Measurements from ENCODE around the gene TPH2. TPM values are rescaled to one million over a fixed set of nuclear protein-coding genes. Genes with fewer than 3 reads are reported as not detected.

The TPH2 gene
- total RNA-seq, 1 donor = not detected

DNA sequence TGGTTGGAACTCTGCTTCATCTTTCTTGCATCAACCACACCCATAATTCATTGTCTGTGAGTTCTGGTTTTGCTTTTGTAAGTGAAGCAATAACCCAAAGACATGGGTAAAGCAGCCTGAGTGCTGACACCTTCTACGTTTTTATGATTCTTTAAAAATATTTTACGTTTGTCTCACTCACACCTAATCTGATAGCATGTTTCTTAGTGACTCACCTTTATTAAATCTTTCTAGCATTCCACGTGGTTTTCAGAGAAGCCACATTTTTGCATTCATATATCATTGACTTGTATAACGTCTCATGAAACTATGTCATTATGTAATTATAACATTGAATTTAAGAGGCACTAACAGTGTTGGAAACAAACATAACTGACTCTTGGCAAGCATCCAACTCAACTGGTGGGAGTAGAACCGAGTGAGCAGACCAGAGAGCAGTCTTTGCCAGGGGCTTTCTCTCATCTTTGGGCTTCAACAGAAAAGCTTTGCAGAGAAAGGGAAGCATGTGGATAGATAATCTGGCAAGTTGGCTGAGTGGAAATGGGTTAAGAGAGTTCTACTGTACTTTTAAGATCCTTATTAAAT lies 118.8 kb downstream of the TPH2 start:
- no peak for DNase-seq (ENCODE audit: low read depth)
- H3K4me3 ChIP-seq (ENCODE audit: low read depth, low read length) = no peak overlapping the region
- TF ChIP-seq CTCF (IDR thresholded peaks at IDR 0.05; ENCODE audit: insufficient read depth, low read length) = no peak

GRCh38 chr12:72063073-72063472 lies 124.4 kb downstream of the TPH2 start:
- no peak overlapping the region for H3K4me3 ChIP-seq (ENCODE audit: low read depth, low read length)
- TF ChIP-seq CTCF (IDR thresholded peaks at IDR 0.05; ENCODE audit: insufficient read depth, low read length) = no peak
- DNase-seq (ENCODE audit: low read depth) = no peak

DNA sequence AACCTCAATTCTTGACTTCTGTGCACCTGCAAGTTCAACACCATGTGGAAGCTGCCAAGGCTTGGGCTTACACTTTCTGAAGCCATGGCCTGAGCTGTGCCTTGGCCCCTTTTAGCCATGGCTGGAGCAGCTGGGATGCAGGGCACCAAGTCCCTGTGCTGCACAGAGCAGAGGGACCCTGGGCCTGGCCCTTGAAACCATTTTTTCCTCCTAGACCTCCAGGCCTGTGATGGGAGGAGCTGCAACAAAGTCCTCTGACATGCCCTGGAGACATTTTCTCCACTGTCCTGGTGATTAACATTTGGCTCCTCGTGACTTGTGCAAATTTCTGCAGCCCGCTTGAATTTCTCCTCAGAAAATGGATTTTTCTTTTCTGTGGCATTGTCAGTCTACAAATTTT lies 132.4 kb downstream of the TPH2 start:
- no peak overlapping the region for H3K4me3 ChIP-seq (ENCODE audit: low read depth, low read length)
- no peak for TF ChIP-seq CTCF (IDR thresholded peaks at IDR 0.05; ENCODE audit: insufficient read depth, low read length)
- DNase-seq (ENCODE audit: low read depth) = no peak

- DNase-seq (ENCODE audit: low read depth) = no peak
- no peak overlapping the region for H3K4me3 ChIP-seq (ENCODE audit: low read depth, low read length)
- no peak for TF ChIP-seq CTCF (IDR thresholded peaks at IDR 0.05; ENCODE audit: insufficient read depth, low read length)
Measured at GRCh38 chr12:72072592-72073212, 134.1 kb downstream of the TPH2 start.

GRCh38 chr12:72074065-72074464 lies 135.4 kb downstream of the TPH2 start:
- no peak for DNase-seq (ENCODE audit: low read depth)
- TF ChIP-seq CTCF (IDR thresholded peaks at IDR 0.05; ENCODE audit: insufficient read depth, low read length) = no peak
- H3K4me3 ChIP-seq (ENCODE audit: low read depth, low read length) = no peak overlapping the region

- no peak overlapping the region for H3K4me3 ChIP-seq (ENCODE audit: low read depth, low read length)
- no peak for TF ChIP-seq CTCF (IDR thresholded peaks at IDR 0.05; ENCODE audit: insufficient read depth, low read length)
- DNase-seq (ENCODE audit: low read depth) = no peak
Measured at GRCh38 chr12:72074956-72075355, 136.3 kb downstream of the TPH2 start.

DNA sequence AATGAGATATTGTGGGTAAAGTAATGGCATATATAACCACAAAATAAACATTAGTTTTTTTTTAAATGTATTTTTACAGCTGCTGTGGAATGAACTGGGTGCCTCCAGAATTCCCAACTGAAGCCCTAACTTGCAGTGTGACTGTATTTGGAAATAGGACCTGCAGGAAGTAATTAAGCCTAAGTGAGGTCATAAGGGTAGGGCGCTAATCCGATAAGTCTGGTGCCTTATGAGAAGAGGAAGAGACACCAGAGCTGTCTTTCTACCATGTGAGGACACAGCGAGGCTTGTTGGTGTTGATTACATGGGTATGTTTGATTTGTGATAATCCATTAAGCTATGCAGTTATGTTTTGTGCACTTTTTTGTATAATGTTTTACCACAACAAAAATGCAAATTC lies 136.8 kb downstream of the TPH2 start:
- TF ChIP-seq CTCF (IDR thresholded peaks at IDR 0.05; ENCODE audit: insufficient read depth, low read length) = no peak
- no peak for DNase-seq (ENCODE audit: low read depth)
- H3K4me3 ChIP-seq (ENCODE audit: low read depth, low read length) = no peak overlapping the region
